ENCODE data around the gene CISD3.

GRCh38 chr17:38704606-38705522 is 25.3 kb upstream of the CISD3 start, which contains the start of gene MLLT6:
- TF ChIP-seq EZH2 (IDR thresholded peaks at IDR 0.05; ENCODE audit: insufficient read depth, poor library complexity, severe bottlenecking) (no peak), EZH2phosphoT487 (IDR thresholded peaks at IDR 0.05; ENCODE audit: insufficient read depth, low read depth) (no peak)

Data from GM23248 (cell line).